HG03432 (cell line): ENCODE measurements around the gene TFDP1.

Experiments
- ATAC-seq: cut with Tn5 transposase; IDR thresholded peaks from one replicate; pipeline ENCODE4 v1.9.1; 2021; ENCODE audit warnings: mild to moderate bottlenecking, moderate library complexity; ENCODE audit not compliant: unreplicated experiment

The TFDP1 gene

GRCh38 chr13:113584205-113584869 is at the start of gene TFDP1:
TFDP1 (plus strand) TSS chr13:113584753; CDS start chr13:113585838, 1,085 bp downstream.
- peak; percentile 88 for ATAC-seq

GRCh38 chr13:113535381-113535781 is 49.2 kb upstream of the TFDP1 start:
- no peak for ATAC-seq

- no peak for ATAC-seq
Measured at GRCh38 chr13:113536461-113537110, 48.0 kb upstream of the TFDP1 start.

- ATAC-seq, result no peak
Measured at GRCh38 chr13:113537205-113537604, 47.3 kb upstream of the TFDP1 start.

- ATAC-seq, result no peak
Measured at GRCh38 chr13:113537909-113538688, 46.5 kb upstream of the TFDP1 start.

- no peak for ATAC-seq
Measured at GRCh38 chr13:113538689-113539058, 45.9 kb upstream of the TFDP1 start.

GRCh38 chr13:113539176-113539575 is 45.4 kb upstream of the TFDP1 start:
- ATAC-seq, result no peak

- no peak for ATAC-seq
Measured at GRCh38 chr13:113539822-113540221, 44.7 kb upstream of the TFDP1 start.

- ATAC-seq, result no peak
Measured at GRCh38 chr13:113540523-113540922, 44.0 kb upstream of the TFDP1 start.

GRCh38 chr13:113542751-113543424 is 41.7 kb upstream of the TFDP1 start:
- no peak for ATAC-seq

GRCh38 chr13:113544071-113544891 is 40.3 kb upstream of the TFDP1 start:
- no peak for ATAC-seq

- ATAC-seq, result no peak
Measured at GRCh38 chr13:113544896-113545295, 39.7 kb upstream of the TFDP1 start.

- no peak for ATAC-seq
Measured at GRCh38 chr13:113545455-113545930, 39.1 kb upstream of the TFDP1 start.

- no peak for ATAC-seq
Measured at GRCh38 chr13:113545931-113546516, 38.5 kb upstream of the TFDP1 start.

GRCh38 chr13:113546571-113547237 is 37.8 kb upstream of the TFDP1 start:
- ATAC-seq, result no peak

- no peak for ATAC-seq
Measured at GRCh38 chr13:113547238-113547971, 37.1 kb upstream of the TFDP1 start.

- no peak for ATAC-seq
Measured at GRCh38 chr13:113548171-113548641, 36.3 kb upstream of the TFDP1 start.

GRCh38 chr13:113548778-113549621 is 35.6 kb upstream of the TFDP1 start:
- ATAC-seq, result no peak
